ENCODE data around the gene DARS1.

Gene DARS1

GRCh38 chr2:135925571-135925970 is 59.9 kb downstream of the DARS1 start:
- TF ChIP-seq TAF1 (IDR thresholded peaks at IDR 0.05; ENCODE audit: borderline replicate concordance, insufficient read depth, low read length) (no peak), REST (IDR thresholded peaks at IDR 0.05; ENCODE audit: insufficient read depth in 1 of 2, low read depth in 2 of 2, low read length in 2 of 2) (no peak), FOXP2 (optimal IDR thresholded peaks at IDR 0.05; ENCODE audit: borderline replicate concordance, extremely low read depth, extremely low read length, insufficient read depth) (no peak)

- TF ChIP-seq SIN3A (IDR thresholded peaks at IDR 0.05; ENCODE audit: borderline replicate concordance, insufficient read depth, low read length) (no peak), POLR2AphosphoS5 (IDR thresholded peaks at IDR 0.05; ENCODE audit: low read depth, low read length) (no peak), FOXP2 (optimal IDR thresholded peaks at IDR 0.05; ENCODE audit: borderline replicate concordance, extremely low read depth, extremely low read length, insufficient read depth) (no peak), REST (IDR thresholded peaks at IDR 0.05; ENCODE audit: insufficient read depth in 1 of 2, low read depth in 2 of 2, low read length in 2 of 2) (no peak), TAF1 (IDR thresholded peaks at IDR 0.05; ENCODE audit: borderline replicate concordance, insufficient read depth, low read length) (no peak)
These were observed 69.2 kb downstream of the DARS1 start for GRCh38 chr2:135916207-135916606.

- no peak for TF ChIP-seq POLR2AphosphoS5 (IDR thresholded peaks at IDR 0.05; ENCODE audit: low read depth, low read length)
- TF ChIP-seq TAF1 (IDR thresholded peaks at IDR 0.05; ENCODE audit: borderline replicate concordance, insufficient read depth, low read length), result no peak
- TF ChIP-seq SIN3A (IDR thresholded peaks at IDR 0.05; ENCODE audit: borderline replicate concordance, insufficient read depth, low read length), result no peak
- no peak for TF ChIP-seq REST (IDR thresholded peaks at IDR 0.05; ENCODE audit: insufficient read depth in 1 of 2, low read depth in 2 of 2, low read length in 2 of 2)
- no peak for TF ChIP-seq FOXP2 (optimal IDR thresholded peaks at IDR 0.05; ENCODE audit: borderline replicate concordance, extremely low read depth, extremely low read length, insufficient read depth)
These were observed 70.9 kb downstream of the DARS1 start for GRCh38 chr2:135914485-135914884.

GRCh38 chr2:135913727-135914365 is 71.6 kb downstream of the DARS1 start:
- TF ChIP-seq POLR2AphosphoS5 (IDR thresholded peaks at IDR 0.05; ENCODE audit: low read depth, low read length) (no peak), SIN3A (IDR thresholded peaks at IDR 0.05; ENCODE audit: borderline replicate concordance, insufficient read depth, low read length) (no peak), TAF1 (IDR thresholded peaks at IDR 0.05; ENCODE audit: borderline replicate concordance, insufficient read depth, low read length) (no peak), REST (IDR thresholded peaks at IDR 0.05; ENCODE audit: insufficient read depth in 1 of 2, low read depth in 2 of 2, low read length in 2 of 2) (no peak), FOXP2 (optimal IDR thresholded peaks at IDR 0.05; ENCODE audit: borderline replicate concordance, extremely low read depth, extremely low read length, insufficient read depth) (no peak)

GRCh38 chr2:135909976-135910375 is 75.5 kb downstream of the DARS1 start:
- TF ChIP-seq REST (IDR thresholded peaks at IDR 0.05; ENCODE audit: insufficient read depth in 1 of 2, low read depth in 2 of 2, low read length in 2 of 2) (no peak), TAF1 (IDR thresholded peaks at IDR 0.05; ENCODE audit: borderline replicate concordance, insufficient read depth, low read length) (no peak), POLR2AphosphoS5 (IDR thresholded peaks at IDR 0.05; ENCODE audit: low read depth, low read length) (no peak), FOXP2 (optimal IDR thresholded peaks at IDR 0.05; ENCODE audit: borderline replicate concordance, extremely low read depth, extremely low read length, insufficient read depth) (no peak), SIN3A (IDR thresholded peaks at IDR 0.05; ENCODE audit: borderline replicate concordance, insufficient read depth, low read length) (no peak)
